Measurements from ENCODE around the gene KAT6B. TPM values are rescaled to one million over a fixed set of nuclear protein-coding genes. Genes with fewer than 3 reads are reported as not detected.
"Not testable (repeated sequence)": the region's sequence is repeated elsewhere in the genome, so short reads cannot be mapped to it uniquely, and the experiment has no call there.

The KAT6B gene
- total and polyA plus RNA-seq, 7 donors, result 5.8 to 77.0 (median 49.9) TPM

DNA sequence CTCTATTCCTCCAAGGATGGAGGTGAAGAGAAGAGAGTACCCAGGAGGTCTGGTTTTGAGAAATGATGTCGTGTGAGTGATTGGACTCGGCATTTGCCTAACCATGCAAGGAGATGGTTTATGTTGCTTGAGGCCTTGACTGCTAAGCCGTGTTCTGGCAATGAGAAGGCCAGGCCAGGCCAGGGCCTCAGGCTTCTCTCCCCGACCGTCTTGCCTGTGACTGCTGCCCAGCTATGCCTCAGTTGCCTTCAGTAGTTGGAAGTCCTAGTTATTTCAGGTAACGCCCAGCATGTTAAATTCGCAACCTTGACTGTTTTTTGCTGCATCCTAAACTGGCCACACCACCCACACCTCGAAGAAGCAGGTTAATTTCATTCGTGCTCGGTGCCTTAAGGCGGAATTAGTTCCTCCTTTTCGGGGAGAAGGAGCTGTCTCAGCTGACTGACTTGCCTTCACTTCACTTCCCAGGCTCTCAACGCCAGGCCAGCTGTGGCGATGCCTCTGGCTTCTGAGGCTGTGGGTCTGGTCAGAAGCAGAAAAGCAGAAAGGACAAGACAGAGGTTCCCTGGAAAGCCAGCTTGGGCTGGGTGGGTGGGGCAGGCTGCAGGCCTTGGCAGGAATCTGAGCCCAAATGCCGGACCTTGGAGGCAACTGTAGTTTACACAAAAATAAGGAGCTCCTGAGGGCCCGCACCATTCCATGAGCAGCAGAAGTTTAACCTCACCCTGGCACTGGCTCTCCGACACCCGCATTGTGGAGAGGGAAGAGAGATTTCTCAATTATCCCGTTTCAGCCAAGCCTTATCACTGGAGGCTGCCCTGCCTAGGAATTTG, 223.1 kb downstream of the KAT6B start:
- Histone ChIP-seq H3K4me1 (no peaks in the 10 kb centered on the region), H3K9me3 (no peaks in the 10 kb centered on the region), H3K27ac (no peak overlapping the region), H3K27me3 (no peaks in the 10 kb centered on the region), H3K4me3 (no peak overlapping the region), H3K36me3 (no peaks in the 10 kb centered on the region)
- DNase-seq, result peak; percentile 50
- intact Hi-C loops (cut with DNase I), result no loop called here
- TF ChIP-seq POLR2AphosphoS5 (IDR thresholded peaks at IDR 0.05) (no peak), EP300 (IDR thresholded peaks at IDR 0.05) (no peak), POLR2A (IDR thresholded peaks at IDR 0.05) (no peak)
- TF ChIP-seq, protein P1, sequence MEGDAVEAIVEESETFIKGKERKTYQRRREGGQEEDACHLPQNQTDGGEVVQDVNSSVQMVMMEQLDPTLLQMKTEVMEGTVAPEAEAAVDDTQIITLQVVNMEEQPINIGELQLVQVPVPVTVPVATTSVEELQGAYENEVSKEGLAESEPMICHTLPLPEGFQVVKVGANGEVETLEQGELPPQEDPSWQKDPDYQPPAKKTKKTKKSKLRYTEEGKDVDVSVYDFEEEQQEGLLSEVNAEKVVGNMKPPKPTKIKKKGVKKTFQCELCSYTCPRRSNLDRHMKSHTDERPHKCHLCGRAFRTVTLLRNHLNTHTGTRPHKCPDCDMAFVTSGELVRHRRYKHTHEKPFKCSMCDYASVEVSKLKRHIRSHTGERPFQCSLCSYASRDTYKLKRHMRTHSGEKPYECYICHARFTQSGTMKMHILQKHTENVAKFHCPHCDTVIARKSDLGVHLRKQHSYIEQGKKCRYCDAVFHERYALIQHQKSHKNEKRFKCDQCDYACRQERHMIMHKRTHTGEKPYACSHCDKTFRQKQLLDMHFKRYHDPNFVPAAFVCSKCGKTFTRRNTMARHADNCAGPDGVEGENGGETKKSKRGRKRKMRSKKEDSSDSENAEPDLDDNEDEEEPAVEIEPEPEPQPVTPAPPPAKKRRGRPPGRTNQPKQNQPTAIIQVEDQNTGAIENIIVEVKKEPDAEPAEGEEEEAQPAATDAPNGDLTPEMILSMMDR (IDR thresholded peaks at IDR 0.05), result no peak
- WGBS, 2 donors, result 89% methylated on average over 19 of the region's 19 CpGs

DNA sequence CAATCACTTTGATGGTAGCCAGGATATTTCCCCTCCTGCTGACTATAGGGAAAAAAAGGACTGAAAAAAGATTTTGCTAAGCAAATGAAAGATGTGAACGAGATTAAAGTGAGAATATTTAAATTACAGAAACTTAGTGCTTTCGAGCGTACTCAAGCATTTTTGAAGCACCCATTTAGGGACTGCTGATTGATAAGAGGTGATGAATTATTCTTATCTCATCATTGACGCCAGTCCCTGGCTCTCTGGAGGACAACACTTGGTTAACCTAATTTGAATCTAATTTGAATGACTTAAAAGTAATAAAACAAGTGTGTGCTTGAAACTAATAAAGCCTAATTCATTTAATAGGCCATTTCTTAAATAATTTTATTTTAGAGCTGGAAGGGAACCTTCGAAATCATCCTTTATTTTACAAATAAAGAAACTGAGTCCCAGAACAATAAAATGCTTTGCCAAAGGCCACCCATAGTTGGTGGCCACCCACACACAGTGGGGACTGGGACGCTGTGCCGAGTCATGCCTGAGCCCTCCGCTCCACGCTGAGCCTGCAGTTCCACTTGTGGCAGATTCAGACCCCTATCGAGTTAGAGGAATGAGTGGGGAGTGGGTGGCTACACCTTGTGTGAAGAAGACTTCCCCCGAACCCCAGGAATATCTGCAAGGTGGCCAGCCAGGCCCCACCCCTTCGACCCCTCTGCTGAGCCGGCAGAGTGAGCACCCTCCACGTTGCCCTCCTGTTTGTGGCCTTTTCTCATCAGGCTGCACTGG, 223.9 kb downstream of the KAT6B start:
- intact Hi-C loops (cut with DNase I), result no loop called here
- Histone ChIP-seq H3K36me3 (no peaks in the 10 kb centered on the region), H3K27me3 (no peaks in the 10 kb centered on the region), H3K4me3 (no peak overlapping the region), H3K9me3 (no peaks in the 10 kb centered on the region), H3K4me1 (no peaks in the 10 kb centered on the region), H3K27ac (no peak overlapping the region)
- WGBS, 2 donors, result 92 to 93% methylated on average over 14 of the region's 14 CpGs
- TF ChIP-seq EP300 (IDR thresholded peaks at IDR 0.05) (no peak), POLR2A (IDR thresholded peaks at IDR 0.05) (no peak), POLR2AphosphoS5 (IDR thresholded peaks at IDR 0.05) (no peak)
- TF ChIP-seq, protein P1 (IDR thresholded peaks at IDR 0.05), result no peak
- DNase-seq, result peak; percentile 46

DNA sequence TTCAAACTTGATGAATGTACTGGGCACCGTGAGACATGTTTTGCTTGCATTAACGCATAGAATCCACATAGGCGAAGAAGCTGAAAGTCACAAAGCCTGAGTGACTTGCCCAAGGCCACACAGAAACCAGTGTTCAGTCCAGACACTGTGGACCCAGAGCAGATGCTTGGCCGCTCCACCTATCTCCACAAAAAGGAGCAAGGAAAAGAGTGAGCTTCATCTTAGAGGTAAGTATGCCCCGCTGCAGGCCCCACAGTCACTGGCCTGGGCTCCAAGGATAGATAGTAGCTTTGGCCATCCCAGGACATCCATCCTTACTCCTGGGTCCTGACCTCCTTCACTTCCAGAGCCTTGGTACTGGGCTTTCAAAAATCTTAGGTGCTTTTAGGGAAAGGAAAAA, 224.9 kb downstream of the KAT6B start:
- H3K27ac ChIP-seq, result no peak overlapping the region
- no peaks in the 10 kb centered on the region for H3K27me3 ChIP-seq
- no peaks in the 10 kb centered on the region for H3K36me3 ChIP-seq
- no peaks in the 10 kb centered on the region for H3K9me3 ChIP-seq
- no peaks in the 10 kb centered on the region for H3K4me1 ChIP-seq
- no peak overlapping the region for H3K4me3 ChIP-seq
- no peak for TF ChIP-seq POLR2A (IDR thresholded peaks at IDR 0.05)
- no peak for TF ChIP-seq POLR2AphosphoS5 (IDR thresholded peaks at IDR 0.05)
- TF ChIP-seq, protein P1 (IDR thresholded peaks at IDR 0.05), result no peak
- TF ChIP-seq EP300 (IDR thresholded peaks at IDR 0.05), result no peak
- 95 to 97% methylated on average over 5 of the region's 5 CpGs for WGBS, 2 donors
- DNase-seq, result peak; percentile 8
- intact Hi-C loops (cut with DNase I), result no loop called here

DNA sequence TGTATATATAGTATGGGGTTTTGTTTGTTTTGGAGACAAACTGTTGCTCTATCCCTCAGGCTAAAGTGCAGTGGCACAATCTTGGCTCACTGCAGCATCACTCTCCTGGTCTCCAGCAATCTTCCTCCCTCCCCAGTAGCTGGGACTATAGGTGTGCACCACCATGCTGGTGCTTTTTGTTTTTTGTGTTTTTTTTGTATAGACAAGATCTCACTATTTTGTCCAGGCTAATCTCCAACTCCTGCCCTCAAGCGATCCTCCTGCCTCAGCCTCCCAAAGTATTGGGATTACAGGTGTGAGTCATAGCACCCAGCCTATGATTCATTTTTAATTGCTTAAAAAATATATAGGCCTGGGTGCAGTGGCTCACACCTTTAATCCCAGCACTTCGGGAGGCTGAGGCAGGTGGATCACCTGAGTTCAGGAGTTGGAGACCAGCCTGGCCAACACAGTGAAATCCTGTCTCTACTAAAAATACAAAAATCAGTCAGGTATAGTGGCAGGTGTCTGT, 229.6 kb downstream of the KAT6B start:
- H3K9me3 ChIP-seq; H3K27me3 ChIP-seq; H3K4me3 ChIP-seq; H3K27ac ChIP-seq; H3K4me1 ChIP-seq; intact Hi-C loops (cut with DNase I); H3K36me3 ChIP-seq: not testable (repeated sequence)
- peak; percentile 26 for DNase-seq
- 64 to 82% methylated on average over 2 of the region's 2 CpGs for WGBS, 2 donors

DNA sequence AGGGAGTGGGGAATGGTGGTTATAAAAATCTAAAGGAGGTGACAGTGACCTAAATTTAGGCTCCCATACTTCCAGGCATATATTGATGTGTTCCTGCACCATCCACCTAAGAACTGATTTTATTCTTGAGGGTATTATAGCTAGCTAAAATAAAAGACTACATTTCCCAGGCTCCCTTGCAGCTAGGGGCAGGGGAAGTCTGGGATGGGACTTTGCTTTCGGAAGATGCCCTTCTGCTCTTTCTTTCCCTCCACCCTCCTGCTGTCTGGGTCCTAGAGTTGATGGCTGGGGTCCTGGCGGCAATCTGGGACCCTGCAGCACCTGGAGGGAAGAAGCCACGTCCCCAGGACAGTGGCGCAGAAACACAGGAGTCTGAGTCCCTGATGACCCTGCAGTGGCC, 231.3 kb downstream of the KAT6B start:
- H3K36me3 ChIP-seq, result no peaks in the 10 kb centered on the region
- TF ChIP-seq POLR2AphosphoS5 (IDR thresholded peaks at IDR 0.05) (no peak), EP300 (IDR thresholded peaks at IDR 0.05) (no peak), POLR2A (IDR thresholded peaks at IDR 0.05) (no peak)
- TF ChIP-seq, protein P1 (IDR thresholded peaks at IDR 0.05), result no peak
- no peaks in the 10 kb centered on the region for H3K27me3 ChIP-seq
- H3K4me1 ChIP-seq, result no peaks in the 10 kb centered on the region
- H3K9me3 ChIP-seq, result no peaks in the 10 kb centered on the region
- WGBS, 2 donors, result 90 to 91% methylated on average over 4 of the region's 4 CpGs
- H3K27ac ChIP-seq, result no peak overlapping the region
- intact Hi-C loops (cut with DNase I), result no loop called here
- no peak for DNase-seq
- H3K4me3 ChIP-seq, result no peak overlapping the region

Measured in sigmoid colon (tissue), 7 donors.